HepG2 (cell line): Measurements from ENCODE around the gene RIPOR1. TPM values are rescaled to one million over a fixed set of nuclear protein-coding genes. Genes with fewer than 3 reads are reported as not detected.

Source experiments
- BORCS8-MEF2B ChIP-seq: sonication (generic); formaldehyde crosslinking; IDR thresholded peaks from 2 replicates; pipeline ENCODE4 v1.8.0; 2022; ENCODE audit warnings: mild to moderate bottlenecking, missing genetic modification reagents
- MYC ChIP-seq: sonication (generic); formaldehyde crosslinking; IDR thresholded peaks from 2 replicates; pipeline ENCODE4 v1.9.0; 2021; ENCODE audit warnings: missing genetic modification reagents, borderline replicate concordance
- SIN3B ChIP-seq: fragments of 150-350 bp; IDR thresholded peaks from 2 replicates; pipeline ENCODE4 v1.6.1; 2014; ENCODE audit warnings: low read length
- XRCC5 ChIP-seq: fragments of 200-400 bp; formaldehyde crosslinking; optimal IDR thresholded peaks from 2 replicates; pipeline ENCODE3; 2017; ENCODE audit warnings: mild to moderate bottlenecking, low read length
- ZBTB3 ChIP-seq: sonication (generic); formaldehyde crosslinking; IDR thresholded peaks from 2 replicates; pipeline ENCODE4 v1.4.0; 2020; ENCODE audit warnings: low read depth, mild to moderate bottlenecking, moderate library complexity, missing genetic modification reagents, borderline replicate concordance
- ZFY ChIP-seq: sonication (generic); formaldehyde crosslinking; IDR thresholded peaks from 2 replicates; pipeline ENCODE4 v1.4.0; 2020; ENCODE audit warnings: missing genetic modification reagents
- ZNF121 ChIP-seq: sonication (generic); formaldehyde crosslinking; IDR thresholded peaks from 2 replicates; pipeline ENCODE4 v1.5.0; 2020; ENCODE audit warnings: mild to moderate bottlenecking, missing genetic modification reagents
- ZNF253 ChIP-seq: sonication (generic); formaldehyde crosslinking; IDR thresholded peaks from 2 replicates; pipeline ENCODE4 v1.8.0; 2022; ENCODE audit warnings: mild to moderate bottlenecking, missing genetic modification reagents, borderline replicate concordance
- ZNF431 ChIP-seq: sonication (generic); formaldehyde crosslinking; IDR thresholded peaks from 2 replicates; pipeline ENCODE4 v1.9.0; 2022; ENCODE audit warnings: missing genetic modification reagents, low read depth, mild to moderate bottlenecking, borderline replicate concordance
- ZNF549 ChIP-seq: sonication (generic); formaldehyde crosslinking; IDR thresholded peaks from 2 replicates; pipeline ENCODE4 v1.5.0; 2020; ENCODE audit warnings: missing genetic modification reagents
- ZNF703 ChIP-seq: sonication (generic); formaldehyde crosslinking; IDR thresholded peaks from 2 replicates; pipeline ENCODE4 v1.5.1; 2020; ENCODE audit warnings: missing genetic modification reagents, mild to moderate bottlenecking, moderate library complexity, borderline replicate concordance
- ZSCAN12 ChIP-seq: sonication (generic); formaldehyde crosslinking; IDR thresholded peaks from 2 replicates; pipeline ENCODE4 v1.9.0; 2021; ENCODE audit warnings: mild to moderate bottlenecking, missing genetic modification reagents
- ZSCAN20 ChIP-seq: sonication (generic); formaldehyde crosslinking; IDR thresholded peaks from 2 replicates; pipeline ENCODE4 v1.4.0; 2020; ENCODE audit warnings: missing genetic modification reagents, mild to moderate bottlenecking, borderline replicate concordance
- polyA plus RNA-seq, 8 experiments: library from polyadenylated mRNA; depleted of rRNA in 3 of 8; stranded (reverse) in 7 of 8; unstranded in 1 of 8; fragments of >200 nt; fragmentation: Illumina TruSeq in 4 of 8; extraction: Trizol in 4 of 8; gene quantifications; 2 replicates each; pipeline versions ENCODE4 v1.2.1 to v1.2.3, GENCODE V29; 2011 to 2016; ENCODE audit warnings: low read depth in 4 of 8, missing spikeins in 1 of 8, mixed read lengths in 1 of 8; ENCODE audit not compliant: insufficient read depth in 1 of 8
- total RNA-seq, 5 experiments: library from RNA; depleted of rRNA; stranded (reverse); fragments of >200 nt; fragmentation: Illumina TruSeq; extraction: Trizol; gene quantifications; 2 replicates each; pipeline ENCODE4 v1.2.3, GENCODE V29; 2016; ENCODE audit warnings: low read depth in 1 of 5
- TF ChIP-seq, protein P1 (sequence below): sonication (generic); formaldehyde crosslinking; IDR thresholded peaks from 2 replicates; pipeline ENCODE4 v1.5.0; 2020; ENCODE audit warnings: mild to moderate bottlenecking, missing genetic modification reagents, borderline replicate concordance
- TF ChIP-seq, protein P2 (sequence below): IDR thresholded peaks from 2 replicates; pipeline ENCODE4 v1.6.1; 2016; ENCODE audit warnings: mild to moderate bottlenecking, missing biosample characterization, missing genetic modification reagents
- TF ChIP-seq, protein P3 (sequence below), 2 experiments: IDR thresholded peaks; 2 replicates each; pipeline ENCODE4 v1.6.1; 2011 to 2012; ENCODE audit warnings: low read length in 2 of 2, borderline replicate concordance in 1 of 2, low read depth in 1 of 2, mild to moderate bottlenecking in 1 of 2, moderate library complexity in 1 of 2

The RIPOR1 gene
- total and polyA plus RNA-seq, 2 of the 13 experiments (the other 11 are each of a cell fraction or from before 2014, with no cell fraction given): 4.6 to 8.1 TPM

DNA sequence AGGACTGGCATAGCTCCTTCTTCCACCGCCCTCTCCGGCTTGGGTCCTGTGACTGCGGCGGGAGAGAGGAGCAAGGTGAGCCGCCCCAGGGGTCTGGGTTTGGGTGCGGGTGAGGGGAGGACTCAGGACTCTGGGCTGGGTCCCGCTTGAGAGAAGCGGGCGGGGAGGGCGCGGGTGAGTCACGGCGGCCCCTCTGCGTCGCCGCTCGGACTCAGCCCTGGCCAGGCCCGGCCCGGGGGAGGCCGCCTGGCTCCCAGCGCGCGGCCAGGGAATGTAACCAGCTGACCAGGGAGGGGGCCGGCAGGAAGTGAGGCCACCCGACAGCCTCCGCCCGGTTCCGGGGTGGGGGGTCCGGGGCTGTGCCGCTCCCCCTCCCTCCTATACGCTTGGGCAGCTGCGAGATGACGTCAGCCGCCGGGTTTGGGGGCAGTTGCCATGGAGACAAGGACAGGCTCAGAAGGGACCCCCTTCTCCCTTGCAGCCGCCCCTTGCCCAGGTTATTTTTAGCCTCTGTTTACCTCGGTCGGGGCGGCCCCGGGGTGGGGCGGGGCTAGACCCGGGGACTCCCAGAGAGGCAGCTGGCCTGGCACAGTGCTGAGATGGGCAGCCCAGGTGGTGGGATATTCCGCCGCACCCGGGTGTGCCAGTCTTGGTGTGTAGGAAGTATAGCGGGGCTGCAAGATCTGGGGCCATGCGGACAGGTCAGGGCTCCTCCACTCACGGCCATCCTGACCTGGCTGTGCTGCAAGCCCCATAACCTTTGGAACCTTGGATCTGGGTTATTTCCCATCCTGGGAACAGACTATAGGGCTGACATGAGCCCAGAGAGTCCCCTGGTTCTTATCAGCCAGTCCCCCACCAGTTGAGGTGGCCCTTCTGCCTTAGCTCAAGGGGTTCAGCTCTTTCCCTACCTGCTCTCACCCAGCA is 1.6 kb downstream of the RIPOR1 start (continued):
- TF ChIP-seq, protein P1, sequence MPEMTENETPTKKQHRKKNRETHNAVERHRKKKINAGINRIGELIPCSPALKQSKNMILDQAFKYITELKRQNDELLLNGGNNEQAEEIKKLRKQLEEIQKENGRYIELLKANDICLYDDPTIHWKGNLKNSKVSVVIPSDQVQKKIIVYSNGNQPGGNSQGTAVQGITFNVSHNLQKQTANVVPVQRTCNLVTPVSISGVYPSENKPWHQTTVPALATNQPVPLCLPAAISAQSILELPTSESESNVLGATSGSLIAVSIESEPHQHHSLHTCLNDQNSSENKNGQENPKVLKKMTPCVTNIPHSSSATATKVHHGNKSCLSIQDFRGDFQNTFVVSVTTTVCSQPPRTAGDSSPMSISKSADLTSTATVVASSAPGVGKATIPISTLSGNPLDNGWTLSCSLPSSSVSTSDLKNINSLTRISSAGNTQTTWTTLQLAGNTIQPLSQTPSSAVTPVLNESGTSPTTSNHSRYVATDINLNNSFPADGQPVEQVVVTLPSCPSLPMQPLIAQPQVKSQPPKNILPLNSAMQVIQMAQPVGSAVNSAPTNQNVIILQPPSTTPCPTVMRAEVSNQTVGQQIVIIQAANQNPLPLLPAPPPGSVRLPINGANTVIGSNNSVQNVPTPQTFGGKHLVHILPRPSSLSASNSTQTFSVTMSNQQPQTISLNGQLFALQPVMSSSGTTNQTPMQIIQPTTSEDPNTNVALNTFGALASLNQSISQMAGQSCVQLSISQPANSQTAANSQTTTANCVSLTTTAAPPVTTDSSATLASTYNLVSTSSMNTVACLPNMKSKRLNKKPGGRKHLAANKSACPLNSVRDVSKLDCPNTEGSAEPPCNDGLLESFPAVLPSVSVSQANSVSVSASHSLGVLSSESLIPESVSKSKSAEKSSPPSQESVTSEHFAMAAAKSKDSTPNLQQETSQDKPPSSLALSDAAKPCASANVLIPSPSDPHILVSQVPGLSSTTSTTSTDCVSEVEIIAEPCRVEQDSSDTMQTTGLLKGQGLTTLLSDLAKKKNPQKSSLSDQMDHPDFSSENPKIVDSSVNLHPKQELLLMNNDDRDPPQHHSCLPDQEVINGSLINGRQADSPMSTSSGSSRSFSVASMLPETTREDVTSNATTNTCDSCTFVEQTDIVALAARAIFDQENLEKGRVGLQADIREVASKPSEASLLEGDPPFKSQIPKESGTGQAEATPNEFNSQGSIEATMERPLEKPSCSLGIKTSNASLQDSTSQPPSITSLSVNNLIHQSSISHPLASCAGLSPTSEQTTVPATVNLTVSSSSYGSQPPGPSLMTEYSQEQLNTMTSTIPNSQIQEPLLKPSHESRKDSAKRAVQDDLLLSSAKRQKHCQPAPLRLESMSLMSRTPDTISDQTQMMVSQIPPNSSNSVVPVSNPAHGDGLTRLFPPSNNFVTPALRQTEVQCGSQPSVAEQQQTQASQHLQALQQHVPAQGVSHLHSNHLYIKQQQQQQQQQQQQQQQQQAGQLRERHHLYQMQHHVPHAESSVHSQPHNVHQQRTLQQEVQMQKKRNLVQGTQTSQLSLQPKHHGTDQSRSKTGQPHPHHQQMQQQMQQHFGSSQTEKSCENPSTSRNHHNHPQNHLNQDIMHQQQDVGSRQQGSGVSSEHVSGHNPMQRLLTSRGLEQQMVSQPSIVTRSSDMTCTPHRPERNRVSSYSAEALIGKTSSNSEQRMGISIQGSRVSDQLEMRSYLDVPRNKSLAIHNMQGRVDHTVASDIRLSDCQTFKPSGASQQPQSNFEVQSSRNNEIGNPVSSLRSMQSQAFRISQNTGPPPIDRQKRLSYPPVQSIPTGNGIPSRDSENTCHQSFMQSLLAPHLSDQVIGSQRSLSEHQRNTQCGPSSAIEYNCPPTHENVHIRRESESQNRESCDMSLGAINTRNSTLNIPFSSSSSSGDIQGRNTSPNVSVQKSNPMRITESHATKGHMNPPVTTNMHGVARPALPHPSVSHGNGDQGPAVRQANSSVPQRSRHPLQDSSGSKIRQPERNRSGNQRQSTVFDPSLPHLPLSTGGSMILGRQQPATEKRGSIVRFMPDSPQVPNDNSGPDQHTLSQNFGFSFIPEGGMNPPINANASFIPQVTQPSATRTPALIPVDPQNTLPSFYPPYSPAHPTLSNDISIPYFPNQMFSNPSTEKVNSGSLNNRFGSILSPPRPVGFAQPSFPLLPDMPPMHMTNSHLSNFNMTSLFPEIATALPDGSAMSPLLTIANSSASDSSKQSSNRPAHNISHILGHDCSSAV (CRISPR knock-in tag): no peak
- no peak for TF ChIP-seq XRCC5
- no peak for TF ChIP-seq ZSCAN20 (CRISPR knock-in tag)
- no peak for TF ChIP-seq ZNF253 (CRISPR knock-in tag)
- no peak for TF ChIP-seq SIN3B
- peak; percentile 42; the same call in 1 of the 2 replicates for TF ChIP-seq ZFY (CRISPR knock-in tag)
- no peak for TF ChIP-seq ZBTB3
- TF ChIP-seq ZSCAN12 (CRISPR knock-in tag): 0 out of 2 replicates have a peak, but pooled peaks have one; percentile 10
- TF ChIP-seq BORCS8-MEF2B (CRISPR knock-in tag): peak; percentile 13; the same call in 1 of the 2 replicates
- TF ChIP-seq ZNF431 (CRISPR knock-in tag): no peak
- TF ChIP-seq, protein P2, sequence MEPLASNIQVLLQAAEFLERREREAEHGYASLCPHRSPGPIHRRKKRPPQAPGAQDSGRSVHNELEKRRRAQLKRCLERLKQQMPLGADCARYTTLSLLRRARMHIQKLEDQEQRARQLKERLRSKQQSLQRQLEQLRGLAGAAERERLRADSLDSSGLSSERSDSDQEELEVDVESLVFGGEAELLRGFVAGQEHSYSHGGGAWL: no peak
- peak; percentile 50; the same call in 1 of the 2 replicates for TF ChIP-seq MYC
- TF ChIP-seq ZNF703: no peak
- no peak for TF ChIP-seq ZNF549 (CRISPR knock-in tag)
- no peak for TF ChIP-seq ZNF121 (CRISPR knock-in tag)
- TF ChIP-seq, protein P3, sequence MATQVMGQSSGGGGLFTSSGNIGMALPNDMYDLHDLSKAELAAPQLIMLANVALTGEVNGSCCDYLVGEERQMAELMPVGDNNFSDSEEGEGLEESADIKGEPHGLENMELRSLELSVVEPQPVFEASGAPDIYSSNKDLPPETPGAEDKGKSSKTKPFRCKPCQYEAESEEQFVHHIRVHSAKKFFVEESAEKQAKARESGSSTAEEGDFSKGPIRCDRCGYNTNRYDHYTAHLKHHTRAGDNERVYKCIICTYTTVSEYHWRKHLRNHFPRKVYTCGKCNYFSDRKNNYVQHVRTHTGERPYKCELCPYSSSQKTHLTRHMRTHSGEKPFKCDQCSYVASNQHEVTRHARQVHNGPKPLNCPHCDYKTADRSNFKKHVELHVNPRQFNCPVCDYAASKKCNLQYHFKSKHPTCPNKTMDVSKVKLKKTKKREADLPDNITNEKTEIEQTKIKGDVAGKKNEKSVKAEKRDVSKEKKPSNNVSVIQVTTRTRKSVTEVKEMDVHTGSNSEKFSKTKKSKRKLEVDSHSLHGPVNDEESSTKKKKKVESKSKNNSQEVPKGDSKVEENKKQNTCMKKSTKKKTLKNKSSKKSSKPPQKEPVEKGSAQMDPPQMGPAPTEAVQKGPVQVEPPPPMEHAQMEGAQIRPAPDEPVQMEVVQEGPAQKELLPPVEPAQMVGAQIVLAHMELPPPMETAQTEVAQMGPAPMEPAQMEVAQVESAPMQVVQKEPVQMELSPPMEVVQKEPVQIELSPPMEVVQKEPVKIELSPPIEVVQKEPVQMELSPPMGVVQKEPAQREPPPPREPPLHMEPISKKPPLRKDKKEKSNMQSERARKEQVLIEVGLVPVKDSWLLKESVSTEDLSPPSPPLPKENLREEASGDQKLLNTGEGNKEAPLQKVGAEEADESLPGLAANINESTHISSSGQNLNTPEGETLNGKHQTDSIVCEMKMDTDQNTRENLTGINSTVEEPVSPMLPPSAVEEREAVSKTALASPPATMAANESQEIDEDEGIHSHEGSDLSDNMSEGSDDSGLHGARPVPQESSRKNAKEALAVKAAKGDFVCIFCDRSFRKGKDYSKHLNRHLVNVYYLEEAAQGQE (IDR thresholded peaks at IDR 0.05; ENCODE audit: borderline replicate concordance in 1 of 2, low read depth in 1 of 2, low read length in 2 of 2): no peak
